Erythroblast (primary cell): Measurements from ENCODE around the gene BACH2.

Experiments
- GATA1 ChIP-seq: IDR thresholded peaks from 2 replicates; pipeline ENCODE4 v1.6.1; 2011; ENCODE audit warnings: low read depth, mild to moderate bottlenecking, control low read depth, low read length, moderate library complexity
- POLR2A ChIP-seq: IDR thresholded peaks from 2 replicates; pipeline ENCODE4 v1.6.1; 2011; ENCODE audit warnings: mild to moderate bottlenecking, low read length

DNA sequence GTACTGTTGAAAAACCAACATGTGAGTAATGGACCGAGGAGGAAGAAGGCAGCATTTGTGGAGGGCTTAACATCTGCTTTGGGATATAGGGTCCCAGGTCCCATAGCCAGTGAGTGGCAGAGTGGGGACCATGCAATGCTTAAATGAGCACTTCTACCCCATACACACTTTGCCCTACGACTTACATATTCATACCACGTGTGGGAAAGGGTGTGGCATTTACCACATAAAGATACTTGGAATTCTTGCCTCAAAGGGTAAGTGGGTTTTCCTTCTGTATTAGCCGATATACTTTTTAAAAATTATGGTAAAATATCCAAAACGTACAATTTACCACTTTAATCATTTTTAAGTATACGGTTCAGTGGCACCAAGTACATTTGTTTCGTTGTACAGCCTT lies 199.3 kb downstream of the BACH2 start:
- TF ChIP-seq POLR2A (no peak), GATA1 (no peak)
